Peyer's patch (tissue), 4 donors: ENCODE results near the gene ORC5. TPM values are rescaled to one million over a fixed set of nuclear protein-coding genes. Genes with fewer than 3 reads are reported as not detected.

Source experiments
- DNase-seq, 3 donors: peaks; one replicate each; pipeline ENCODE4 v3.0.0-alpha.2; 2017 to 2019
- H3K27ac ChIP-seq, 4 donors: fragments of 200-600 bp; sonication (generic); one replicate each; pipeline ENCODE4 v1.5.1; 2016 to 2019
- H3K27me3 ChIP-seq, 2 donors: fragments of 200-600 bp; sonication (generic); one replicate each; pipeline ENCODE4 v1.5.1; 2019
- H3K36me3 ChIP-seq, 3 donors: fragments of 200-600 bp; sonication (generic); one replicate each; pipeline ENCODE4 v1.5.1; 2016 to 2019
- H3K4me1 ChIP-seq, 4 donors: fragments of 200-600 bp; sonication (generic); one replicate each; pipeline ENCODE4 v1.5.1; 2016 to 2019
- H3K4me3 ChIP-seq, 4 donors: fragments of 200-600 bp; sonication (generic); 1 replicate in 3 of 4; 2 replicates in 1 of 4; pipeline ENCODE4 v1.5.1; 2016 to 2019; ENCODE audit warnings: mild to moderate bottlenecking in 1 of 4
- H3K9me3 ChIP-seq, 4 donors: fragments of 200-600 bp; sonication (generic); one replicate each; pipeline ENCODE4 v1.5.1; 2016 to 2019; ENCODE audit warnings: mild to moderate bottlenecking in 1 of 4
- CTCF ChIP-seq, 6 experiments: fragments of 450-650 bp in 4 of 6; fragments of 200-600 bp in 2 of 6; sonication (generic) in 1 of 6; IDR thresholded peaks; one replicate each; pipeline ENCODE4 v1.5.1; 2017 to 2019; ENCODE audit warnings: antibody characterized with exemption in 6 of 6, mild to moderate bottlenecking in 3 of 6, moderate library complexity in 1 of 6
- POLR2A ChIP-seq, 2 donors: fragments of 450-650 bp; IDR thresholded peaks; one replicate each; pipeline ENCODE4 v1.5.1; 2017; ENCODE audit warnings: antibody characterized with exemption in 2 of 2, mild to moderate bottlenecking in 2 of 2, moderate library complexity in 2 of 2
- total RNA-seq, 4 donors: library from RNA; depleted of rRNA; stranded (reverse); fragments of >200 nt; gene quantifications; one replicate each; pipeline ENCODE4 v1.1.0, GENCODE V29; 2016

ORC5 gene
- 10 to 100 TPM; 10.7 to 41.2 (median 18.0) TPM for total RNA-seq

- H3K9me3 ChIP-seq: no peaks in the 10 kb centered on the region
- no peaks in the 10 kb centered on the region for H3K27me3 ChIP-seq
- peak within 1 kb of the TSS; percentile 54 to 76 (median 66) for H3K27ac ChIP-seq
- DNase-seq: peak; percentile 58 to 84 (median 83)
- TF ChIP-seq CTCF (IDR thresholded peaks at IDR 0.05) (no peak), POLR2A (IDR thresholded peaks at IDR 0.05) (peak; percentile 58 to 68)
- H3K4me1 ChIP-seq: peaks cover 0 to 21% (median 0%) of the 10 kb centered on the region in 4 donors
- H3K4me3 ChIP-seq: peak within 1 kb of the TSS; percentile 69 to 71 (median 70)
- H3K36me3 ChIP-seq: peaks cover 0 to 4% (median 0%) of the 10 kb centered on the region in 3 donors
Measured at GRCh38 chr7:104207731-104208420, at the start of gene ORC5. Gene ORC5 (minus strand): TSS chr7:104208013. CDS start chr7:104207904, 109 bp downstream.

DNA sequence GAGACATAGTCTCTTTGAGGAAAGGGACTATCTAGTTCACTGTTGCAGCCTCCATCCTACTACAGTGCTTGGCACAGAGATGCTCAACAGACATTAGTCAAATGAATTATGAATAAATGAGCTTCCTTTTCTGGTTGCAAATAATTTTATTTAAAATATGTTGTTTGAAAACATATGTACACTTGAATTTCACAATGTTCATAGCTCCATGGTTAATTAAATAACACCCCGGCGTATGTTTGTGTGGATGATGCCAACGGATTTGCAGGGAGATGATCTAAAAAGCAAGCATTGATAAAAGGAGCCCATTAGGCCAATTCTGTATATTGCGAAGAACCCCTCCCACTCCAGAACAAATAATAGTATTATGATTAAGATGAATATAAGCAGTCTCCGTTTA, 47.8 kb upstream of the ORC5 start:
- Histone ChIP-seq H3K4me3 (no peak overlapping the region), H3K9me3 (no peaks in the 10 kb centered on the region), H3K4me1 (no peaks in the 10 kb centered on the region), H3K36me3 (no peaks in the 10 kb centered on the region), H3K27me3 (no peaks in the 10 kb centered on the region), H3K27ac (no peak overlapping the region)
- no peak for TF ChIP-seq CTCF (IDR thresholded peaks at IDR 0.05)
- no peak for TF ChIP-seq POLR2A (IDR thresholded peaks at IDR 0.05)
- DNase-seq: no peak

DNA sequence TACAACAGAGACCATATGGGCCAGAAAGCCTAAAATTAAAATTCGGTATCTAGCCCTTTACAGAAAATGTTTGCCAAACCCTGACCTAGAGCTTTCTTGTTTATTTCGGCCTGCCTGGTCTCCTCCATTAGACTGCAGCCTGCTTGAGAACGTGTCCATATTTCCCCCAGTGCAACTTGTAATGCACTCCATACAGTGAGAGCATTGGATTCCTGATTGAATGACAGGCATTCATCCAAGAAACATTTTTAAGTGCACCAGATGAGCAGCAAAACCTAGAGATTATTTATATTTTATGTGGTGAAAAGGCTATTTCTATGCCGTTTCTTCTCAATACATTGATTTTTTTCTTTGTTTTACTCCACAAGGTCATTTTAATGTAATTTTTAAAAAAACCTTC, 47.4 kb upstream of the ORC5 start:
- Histone ChIP-seq H3K27ac (no peak overlapping the region), H3K36me3 (no peaks in the 10 kb centered on the region), H3K4me3 (no peak overlapping the region), H3K27me3 (no peaks in the 10 kb centered on the region), H3K4me1 (no peaks in the 10 kb centered on the region), H3K9me3 (no peaks in the 10 kb centered on the region)
- TF ChIP-seq CTCF (IDR thresholded peaks at IDR 0.05): no peak
- TF ChIP-seq POLR2A (IDR thresholded peaks at IDR 0.05): no peak
- no peak for DNase-seq

GRCh38 chr7:104254696-104255095, 46.9 kb upstream of the ORC5 start:
- Histone ChIP-seq H3K36me3 (no peaks in the 10 kb centered on the region), H3K4me1 (no peaks in the 10 kb centered on the region), H3K27ac (no peak overlapping the region), H3K27me3 (no peaks in the 10 kb centered on the region), H3K4me3 (no peak overlapping the region), H3K9me3 (no peaks in the 10 kb centered on the region)
- no peak for TF ChIP-seq POLR2A (IDR thresholded peaks at IDR 0.05)
- DNase-seq: no peak

GRCh38 chr7:104252409-104253134, 44.8 kb upstream of the ORC5 start:
- Histone ChIP-seq H3K36me3 (no peaks in the 10 kb centered on the region), H3K4me1 (no peaks in the 10 kb centered on the region), H3K27me3 (no peaks in the 10 kb centered on the region), H3K9me3 (no peaks in the 10 kb centered on the region), H3K4me3 (no peak overlapping the region), H3K27ac (no peak overlapping the region)
- no peak for DNase-seq
- no peak for TF ChIP-seq POLR2A (IDR thresholded peaks at IDR 0.05)
- no peak for TF ChIP-seq CTCF (IDR thresholded peaks at IDR 0.05)

- no peak for TF ChIP-seq CTCF (IDR thresholded peaks at IDR 0.05)
- TF ChIP-seq POLR2A (IDR thresholded peaks at IDR 0.05): no peak
- Histone ChIP-seq H3K27ac (no peak overlapping the region), H3K27me3 (no peaks in the 10 kb centered on the region), H3K4me1 (no peaks in the 10 kb centered on the region), H3K36me3 (no peaks in the 10 kb centered on the region), H3K4me3 (no peak overlapping the region), H3K9me3 (no peaks in the 10 kb centered on the region)
- DNase-seq: no peak
Measured at GRCh38 chr7:104242638-104243037, 34.8 kb upstream of the ORC5 start.
